Central memory CD8-positive, alpha-beta T cell (primary cell): Measurements from ENCODE around the gene NOP10.
"Not testable (repeated sequence)": the region's sequence is repeated elsewhere in the genome, so short reads cannot be mapped to it uniquely, and the experiment has no call there.

ENCODE experiments used
- ATAC-seq: fragments of 150-1000 bp; cut with Tn5 transposase; replicated peaks from 2 replicates; pipeline ENCODE4 v1.10.0; 2022; ENCODE audit warnings: mild to moderate bottlenecking, moderate FRiP score, moderate number of reproducible peaks; ENCODE audit not compliant: poor library complexity, severe bottlenecking; ENCODE audit errors: extremely low read depth
- DNase-seq, 2 donors: peaks; one replicate each; pipeline ENCODE4 v3.0.0; 2021; ENCODE audit warnings: low spot score in 2 of 2
- H3K27ac Mint-ChIP-seq: one replicate; pipeline ENCODE4 v1.8.0; 2022; ENCODE audit warnings: low read depth, mild to moderate bottlenecking, moderate library complexity, mixed read lengths
- H3K27me3 Mint-ChIP-seq: one replicate; pipeline ENCODE4 v1.8.0; 2022; ENCODE audit warnings: mixed read lengths
- H3K36me3 Mint-ChIP-seq: one replicate; pipeline ENCODE4 v1.8.0; 2022; ENCODE audit warnings: mild to moderate bottlenecking, moderate library complexity, mixed read lengths; ENCODE audit not compliant: insufficient read depth
- H3K4me1 Mint-ChIP-seq: one replicate; pipeline ENCODE4 v1.8.0; 2022; ENCODE audit warnings: mixed read lengths
- H3K4me3 Mint-ChIP-seq: one replicate; pipeline ENCODE4 v1.8.0; 2022; ENCODE audit warnings: mild to moderate bottlenecking, moderate library complexity, mixed read lengths
- H3K9me3 Mint-ChIP-seq: one replicate; pipeline ENCODE4 v1.8.0; 2022; ENCODE audit warnings: mixed read lengths

The NOP10 gene

DNA sequence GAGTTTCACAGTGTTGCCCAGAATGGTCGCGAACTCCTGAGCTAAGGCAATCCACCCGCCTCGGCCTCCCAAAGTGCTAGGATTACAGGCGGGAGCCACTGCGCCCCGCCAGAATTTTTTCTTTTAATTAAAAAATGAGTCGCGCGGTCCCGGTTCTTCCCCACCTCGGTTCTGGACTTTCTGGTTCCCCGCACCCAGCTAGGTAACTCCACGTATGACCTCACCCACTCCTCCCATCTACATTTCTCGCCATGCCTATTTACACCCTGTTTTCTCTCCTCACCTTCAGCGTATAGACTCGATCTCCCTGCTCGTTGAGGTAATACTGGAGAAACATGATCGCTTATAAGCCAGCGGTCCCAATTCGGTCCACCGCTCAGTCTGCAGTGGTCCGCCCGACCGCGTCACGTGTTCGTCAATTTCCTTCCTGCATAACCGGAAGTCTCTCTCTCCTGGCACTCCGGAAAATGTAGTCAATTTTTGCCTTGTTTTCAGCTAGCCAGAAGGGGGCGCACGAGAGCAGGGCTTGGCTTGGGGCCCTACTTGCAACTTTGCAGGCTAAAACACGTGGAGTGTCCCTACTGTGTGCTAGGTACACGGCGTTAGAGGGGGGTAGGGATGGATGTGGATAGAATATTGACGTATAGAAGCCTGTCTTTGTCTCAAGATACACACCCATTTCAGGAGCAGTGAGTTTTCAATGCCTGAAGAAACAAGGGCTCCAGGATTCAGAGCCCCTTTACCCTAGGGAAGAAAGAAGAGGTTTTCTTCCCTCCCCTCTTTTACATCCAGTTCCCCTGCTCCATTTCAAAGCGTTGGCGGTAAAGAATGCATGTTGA, at the start of gene NOP10, which contains the start of gene NUTM1:
Gene NOP10, minus strand, starts transcription at position 400 of the 839 bp plus-strand sequence. Its CDS starts 63 bp downstream, at position 337.
Gene NUTM1, plus strand, starts transcription at position 579 of the 839 bp plus-strand sequence. CDS start 382 bp downstream, outside the sequence.
- H3K27ac Mint-ChIP-seq: no peak within 1 kb of the TSS
- H3K4me3 Mint-ChIP-seq: no peak within 1 kb of the TSS
- DNase-seq (peak; percentile 85 to 95), ATAC-seq (peak; percentile 85)
- H3K36me3 Mint-ChIP-seq: peaks cover 16% of the 10 kb centered on the region
- H3K4me1 Mint-ChIP-seq: peaks cover 10% of the 10 kb centered on the region
- no peaks in the 10 kb centered on the region for H3K9me3 Mint-ChIP-seq
- no peaks in the 10 kb centered on the region for H3K27me3 Mint-ChIP-seq

DNA sequence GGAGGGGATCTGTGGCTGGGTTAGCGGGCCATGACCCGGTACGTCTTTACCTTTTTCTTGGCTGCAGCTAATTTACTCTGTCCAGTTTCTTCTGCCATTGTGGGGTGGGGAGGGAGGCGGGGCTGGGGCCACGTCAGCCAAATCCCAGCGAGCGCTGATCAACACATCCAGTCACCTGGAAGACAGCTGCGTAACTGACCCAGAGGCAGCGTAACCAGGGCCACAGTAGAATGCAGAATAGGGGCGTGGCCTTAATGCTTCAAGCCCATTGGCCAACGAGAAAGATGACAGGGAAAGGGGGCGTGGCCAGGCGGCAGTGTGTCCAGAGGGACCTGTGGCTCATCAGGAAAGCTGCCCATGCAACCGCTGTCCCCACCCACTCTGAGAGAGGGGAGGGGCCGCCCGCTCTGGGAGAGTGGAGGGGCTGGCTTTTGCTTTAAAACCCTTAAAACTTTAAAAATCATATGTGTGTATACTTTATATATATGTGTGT, 46.7 kb upstream of the NOP10 start:
- H3K9me3 Mint-ChIP-seq, H3K36me3 Mint-ChIP-seq, ATAC-seq, DNase-seq, H3K27me3 Mint-ChIP-seq, H3K4me3 Mint-ChIP-seq, H3K27ac Mint-ChIP-seq, H3K4me1 Mint-ChIP-seq: not testable (repeated sequence)

DNA sequence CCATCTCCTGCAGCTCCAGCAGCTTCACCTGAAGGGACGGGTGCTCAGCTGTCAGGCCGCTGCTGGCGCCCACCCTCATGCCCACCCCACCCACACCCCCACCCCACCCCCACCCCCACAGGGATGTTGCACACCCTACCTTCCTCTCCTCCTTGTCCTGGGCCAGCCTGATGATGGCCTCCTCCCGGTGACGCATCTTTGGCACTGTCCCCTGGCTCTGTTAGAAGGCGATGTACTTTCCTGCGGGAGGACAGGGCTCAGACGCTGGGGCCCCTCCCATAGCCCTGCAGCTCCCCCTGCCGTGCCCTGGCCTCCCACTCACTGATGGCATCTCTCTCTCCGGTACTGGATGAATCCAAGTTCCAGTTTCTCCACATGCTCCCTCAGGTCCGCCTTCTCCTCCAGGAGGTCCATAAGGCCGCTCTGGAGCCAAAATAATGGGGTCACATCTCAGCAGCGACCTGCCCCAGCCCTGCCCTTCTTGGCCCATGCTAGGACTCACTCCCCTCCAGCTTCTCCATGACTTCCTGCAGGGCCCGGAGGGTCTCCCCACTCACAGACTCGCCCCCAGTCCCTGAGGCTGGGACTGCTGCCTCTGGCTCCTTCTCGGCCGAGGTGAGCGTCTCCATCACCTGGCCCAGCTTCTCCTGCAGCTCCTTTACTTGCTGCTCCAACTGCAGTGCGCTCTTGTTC, 39.0 kb upstream of the NOP10 start:
- H3K9me3 Mint-ChIP-seq, ATAC-seq, H3K4me1 Mint-ChIP-seq, DNase-seq, H3K27ac Mint-ChIP-seq, H3K36me3 Mint-ChIP-seq, H3K4me3 Mint-ChIP-seq, H3K27me3 Mint-ChIP-seq: not testable (repeated sequence)

DNA sequence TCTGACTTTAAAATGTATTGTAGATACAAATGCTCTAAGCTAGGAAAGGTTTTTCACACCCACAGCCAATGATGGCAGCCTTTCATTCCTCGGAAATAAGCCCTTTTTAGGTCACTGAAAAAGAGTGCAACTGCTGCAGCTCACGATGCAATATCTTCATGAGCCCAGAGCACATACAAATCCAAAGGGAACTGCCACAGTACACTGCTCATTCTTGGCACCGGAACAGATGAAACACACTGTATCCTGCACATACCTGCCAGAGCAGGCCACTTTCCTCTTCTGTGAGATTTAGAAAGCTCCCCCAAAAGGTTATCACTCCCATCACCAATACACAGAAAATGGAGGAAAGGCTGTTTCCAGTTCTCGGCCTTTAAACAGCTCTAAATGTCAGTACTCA, 37.6 kb upstream of the NOP10 start:
- not testable (repeated sequence) for H3K36me3 Mint-ChIP-seq, H3K4me3 Mint-ChIP-seq, DNase-seq, H3K4me1 Mint-ChIP-seq, H3K27ac Mint-ChIP-seq, ATAC-seq, H3K27me3 Mint-ChIP-seq, H3K9me3 Mint-ChIP-seq

DNA sequence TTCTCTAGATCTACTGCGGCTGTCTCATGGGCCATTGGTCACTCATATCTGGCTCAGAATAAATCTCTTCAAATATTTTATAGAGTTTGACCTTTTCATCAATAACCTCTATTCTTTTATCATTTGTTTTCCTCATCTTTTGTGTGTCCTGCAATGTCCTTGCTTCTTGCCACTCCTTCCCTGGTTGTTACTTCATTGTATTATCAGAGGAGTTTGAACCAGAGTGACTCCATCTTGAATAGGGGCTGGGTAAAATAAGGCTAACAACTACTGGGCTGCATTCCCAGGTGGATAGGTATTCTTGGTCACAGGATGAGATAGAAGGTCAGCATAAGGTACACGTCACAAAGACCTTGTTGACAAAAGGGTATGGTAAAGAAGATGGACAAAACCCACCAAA, 33.9 kb upstream of the NOP10 start:
- H3K4me1 Mint-ChIP-seq: no peaks in the 10 kb centered on the region
- H3K9me3 Mint-ChIP-seq: no peaks in the 10 kb centered on the region
- H3K36me3 Mint-ChIP-seq: no peaks in the 10 kb centered on the region
- DNase-seq: no peak
- no peak overlapping the region for H3K27ac Mint-ChIP-seq
- ATAC-seq: no peak
- no peaks in the 10 kb centered on the region for H3K27me3 Mint-ChIP-seq
- no peak overlapping the region for H3K4me3 Mint-ChIP-seq

DNA sequence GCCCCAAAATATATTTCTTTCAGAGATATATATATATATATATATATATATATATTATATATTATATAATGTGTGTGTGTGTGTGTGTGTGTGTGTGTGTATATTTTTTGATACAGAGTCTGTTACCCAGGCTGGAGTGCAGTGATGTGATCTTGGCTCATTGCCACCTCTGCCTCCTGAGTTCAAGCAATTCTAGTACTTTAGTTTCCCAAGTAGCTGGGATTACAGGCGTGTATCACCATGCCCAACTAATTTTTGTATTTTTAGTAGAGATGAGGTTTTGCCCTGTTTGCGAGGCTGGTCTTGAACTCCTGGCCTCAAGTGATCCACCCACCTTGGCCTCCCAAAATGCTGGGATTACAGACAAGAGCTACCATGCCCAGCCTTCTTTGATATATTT, 32.6 kb upstream of the NOP10 start:
- H3K36me3 Mint-ChIP-seq, H3K4me1 Mint-ChIP-seq: not testable (repeated sequence)

DNA sequence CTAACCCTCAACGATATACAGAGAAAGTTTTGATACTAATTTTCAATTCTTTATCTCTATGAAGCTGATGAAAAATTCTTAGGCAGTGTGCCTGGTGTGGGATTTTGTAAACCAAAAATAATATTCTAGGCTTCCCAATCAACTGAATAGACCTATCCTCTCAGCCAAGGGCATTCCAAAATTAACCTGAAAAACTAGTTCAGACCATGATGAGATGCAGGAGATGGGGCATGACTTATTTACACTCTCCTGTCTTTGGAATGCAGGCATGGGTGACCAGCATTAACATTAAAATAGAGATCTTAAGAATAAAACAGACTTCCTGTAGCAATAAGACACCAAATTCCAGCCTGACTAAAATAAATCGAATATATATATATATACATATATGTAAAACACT, 31.9 kb upstream of the NOP10 start:
- no peaks in the 10 kb centered on the region for H3K27me3 Mint-ChIP-seq

More for the DNA sequence above, 32.6 kb upstream of the NOP10 start:
- not testable (repeated sequence) for DNase-seq, H3K27me3 Mint-ChIP-seq, H3K9me3 Mint-ChIP-seq, H3K27ac Mint-ChIP-seq, ATAC-seq, H3K4me3 Mint-ChIP-seq

DNA sequence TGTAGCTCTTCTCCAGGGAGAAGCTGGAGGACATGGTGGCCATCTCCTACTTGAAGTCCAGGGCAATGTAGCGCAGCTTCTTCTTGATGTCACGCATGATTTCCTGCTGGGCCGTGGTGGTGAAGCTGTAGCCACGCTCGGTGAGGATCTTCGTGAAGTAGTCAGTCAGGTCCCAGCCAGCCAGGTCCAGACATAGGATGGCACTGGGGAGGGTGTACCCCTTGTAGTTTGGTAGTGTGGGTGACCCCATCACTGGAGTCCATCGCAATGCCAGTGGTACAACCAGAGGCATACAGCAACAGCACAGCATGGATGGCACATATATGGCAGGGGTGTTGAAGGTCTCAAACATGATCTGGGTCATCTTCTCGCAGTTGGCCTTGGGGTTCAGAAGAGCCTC, 31.0 kb upstream of the NOP10 start:
- no peak for DNase-seq

More for the DNA sequence above, 31.9 kb upstream of the NOP10 start:
- no peak overlapping the region for H3K4me3 Mint-ChIP-seq
- H3K4me1 Mint-ChIP-seq: no peaks in the 10 kb centered on the region
- H3K9me3 Mint-ChIP-seq: no peaks in the 10 kb centered on the region
- DNase-seq: no peak
- H3K27ac Mint-ChIP-seq: no peak overlapping the region
- H3K36me3 Mint-ChIP-seq: no peaks in the 10 kb centered on the region
- no peak for ATAC-seq

DNA sequence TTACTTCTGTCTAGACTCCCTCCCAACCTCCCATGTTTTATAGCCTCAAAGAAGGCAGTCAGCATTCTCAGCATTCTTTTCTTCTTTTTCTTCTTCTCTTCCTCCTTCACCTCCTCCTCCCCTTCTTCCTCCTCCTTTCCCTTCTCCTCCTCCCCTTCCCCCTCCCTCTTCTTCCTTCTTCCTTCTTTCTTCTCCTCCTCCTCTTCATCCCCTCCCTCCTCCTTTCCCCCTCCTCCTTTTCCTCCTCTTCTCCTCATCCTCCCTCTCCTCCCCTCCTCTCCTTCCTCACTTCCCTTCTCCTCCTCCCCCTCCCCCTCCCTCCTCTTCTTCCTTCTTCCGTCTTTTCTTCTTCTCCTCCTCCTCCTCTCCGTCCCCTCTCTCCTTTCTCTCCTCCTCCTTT, 27.7 kb upstream of the NOP10 start:
- peaks cover 21% of the 10 kb centered on the region for H3K4me1 Mint-ChIP-seq
- H3K9me3 Mint-ChIP-seq: no peaks in the 10 kb centered on the region
- no peak for DNase-seq
- no peak for ATAC-seq
- no peak overlapping the region for H3K27ac Mint-ChIP-seq
- H3K36me3 Mint-ChIP-seq: peaks cover 4% of the 10 kb centered on the region
- no peaks in the 10 kb centered on the region for H3K27me3 Mint-ChIP-seq
- H3K4me3 Mint-ChIP-seq: no peak overlapping the region

More for the DNA sequence above, 31.0 kb upstream of the NOP10 start:
- no peaks in the 10 kb centered on the region for H3K9me3 Mint-ChIP-seq
- no peak for ATAC-seq
- H3K27me3 Mint-ChIP-seq: no peaks in the 10 kb centered on the region
- no peak overlapping the region for H3K27ac Mint-ChIP-seq
- H3K4me1 Mint-ChIP-seq: no peaks in the 10 kb centered on the region
- no peak overlapping the region for H3K4me3 Mint-ChIP-seq
- no peaks in the 10 kb centered on the region for H3K36me3 Mint-ChIP-seq

DNA sequence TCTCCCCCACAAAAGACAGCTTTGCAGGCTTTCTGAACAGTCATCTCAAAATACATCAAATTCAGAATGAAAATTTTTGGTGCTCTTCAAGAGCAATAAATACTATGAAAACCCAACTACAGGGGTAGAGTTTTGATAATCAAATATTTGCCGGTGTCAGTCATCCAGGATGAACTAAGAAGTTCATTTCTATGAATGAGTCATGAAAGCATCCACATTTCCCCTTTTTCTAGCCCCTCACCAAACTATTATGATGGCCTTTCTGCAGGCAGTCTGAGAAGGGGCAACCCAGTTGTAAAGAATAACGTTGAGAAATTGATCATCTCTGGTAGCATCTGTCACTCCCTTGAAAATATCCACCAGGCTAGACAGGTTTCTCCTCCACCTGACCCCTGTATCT, 27.2 kb upstream of the NOP10 start:
- no peak for DNase-seq
- Mint-ChIP-seq H3K27ac (no peak overlapping the region), H3K4me1 (peaks cover 27% of the 10 kb centered on the region), H3K27me3 (no peaks in the 10 kb centered on the region), H3K4me3 (no peak overlapping the region), H3K36me3 (peaks cover 4% of the 10 kb centered on the region), H3K9me3 (no peaks in the 10 kb centered on the region)
- ATAC-seq: no peak

DNA sequence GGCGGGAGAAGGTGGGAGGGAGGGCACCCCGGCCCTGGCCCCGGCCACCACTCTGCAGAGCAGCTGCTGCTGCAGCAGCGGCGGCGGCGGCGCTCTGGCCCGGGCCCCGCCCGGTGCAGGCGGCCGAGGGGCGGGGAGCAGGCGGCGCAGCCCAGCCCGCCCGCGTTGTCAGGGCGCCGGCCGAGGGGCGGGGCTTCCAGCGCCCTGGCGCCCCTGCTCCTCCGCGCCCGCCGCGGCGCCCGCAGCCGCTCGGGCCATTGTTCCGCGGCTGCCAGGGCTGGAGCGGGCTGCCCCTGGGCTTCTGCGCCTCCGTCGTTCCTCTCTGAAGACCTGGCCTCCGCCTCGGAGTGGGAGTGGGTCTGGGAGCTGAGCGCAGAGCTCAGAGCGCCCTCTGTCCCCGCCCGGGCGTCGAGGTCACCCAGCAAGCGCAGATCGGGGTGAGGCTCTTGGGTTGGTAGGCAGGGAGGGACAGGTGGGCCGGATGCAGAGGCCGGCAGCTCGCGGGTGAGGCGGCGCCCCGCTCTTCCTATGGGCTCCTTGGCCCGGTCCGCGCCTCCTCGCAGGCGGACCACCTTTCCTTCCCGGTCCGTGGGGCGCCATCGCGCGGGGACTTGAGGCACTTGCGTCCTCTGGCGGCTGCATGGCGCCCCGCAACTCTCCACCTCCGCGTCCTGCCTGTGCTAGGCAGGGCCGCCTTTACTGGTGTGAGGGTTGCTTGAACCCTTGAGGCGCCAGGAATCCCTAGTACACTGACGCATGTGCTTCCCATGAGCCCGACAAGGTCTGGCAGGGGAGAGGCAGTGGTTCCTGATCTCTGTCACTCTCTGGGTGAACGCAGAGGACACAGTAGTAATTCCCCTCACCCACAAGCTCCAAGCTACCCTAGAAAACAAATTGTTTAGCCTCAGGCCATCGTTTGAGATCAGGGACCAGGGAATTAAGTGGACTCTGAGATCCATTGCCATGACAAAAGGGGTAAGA, 24.5 kb upstream of the NOP10 start, which contains the start of gene LPCAT4:
Gene LPCAT4, minus strand, starts transcription at position 96 of the 981 bp plus-strand sequence. CDS start 96 bp downstream, outside the sequence.
- Mint-ChIP-seq H3K4me1 (peaks cover 38% of the 10 kb centered on the region), H3K27me3 (no peaks in the 10 kb centered on the region), H3K27ac (peak within 1 kb of the TSS; percentile 93), H3K9me3 (no peaks in the 10 kb centered on the region), H3K4me3 (peak within 1 kb of the TSS; percentile 98), H3K36me3 (peaks cover 6% of the 10 kb centered on the region)
- peak; percentile 86 for ATAC-seq
- DNase-seq: peak; percentile 81 to 84
